Muscle layer of colon (tissue), 2 donors: ENCODE data around the gene KLC1.
"Not testable (repeated sequence)": the region's sequence is repeated elsewhere in the genome, so short reads cannot be mapped to it uniquely, and the experiment has no call there.

Experiments used
- H3K27ac ChIP-seq: one replicate; pipeline ENCODE4 v1.7.0; 2013; ENCODE audit warnings: low read depth, mild to moderate bottlenecking, low read length, moderate library complexity
- H3K27me3 ChIP-seq, 2 donors: one replicate each; pipeline ENCODE4 v1.7.0; 2013; ENCODE audit warnings: low read length in 2 of 2, mild to moderate bottlenecking in 2 of 2; ENCODE audit not compliant: insufficient read depth in 2 of 2, control insufficient read depth in 1 of 2
- H3K36me3 ChIP-seq: one replicate; pipeline ENCODE4 v1.7.0; 2013; ENCODE audit warnings: mild to moderate bottlenecking, low read length; ENCODE audit not compliant: insufficient read depth
- H3K4me1 ChIP-seq: one replicate; pipeline ENCODE4 v1.7.0; 2013; ENCODE audit warnings: mild to moderate bottlenecking, low read length; ENCODE audit not compliant: insufficient read depth
- H3K4me3 ChIP-seq, 2 donors: one replicate each; pipeline ENCODE4 v1.7.0; 2013; ENCODE audit warnings: low read length in 2 of 2, low read depth in 1 of 2, mild to moderate bottlenecking in 1 of 2, moderate library complexity in 1 of 2
- H3K9ac ChIP-seq: one replicate; pipeline ENCODE4 v1.7.0; 2013; ENCODE audit warnings: low read length
- H3K9me3 ChIP-seq: one replicate; pipeline ENCODE4 v1.7.0; 2013; ENCODE audit warnings: mild to moderate bottlenecking, low read length
- donor health status: abdominal sarcoma.
- donor health status: Adenocarcinoma of cecum.

Gene KLC1

DNA sequence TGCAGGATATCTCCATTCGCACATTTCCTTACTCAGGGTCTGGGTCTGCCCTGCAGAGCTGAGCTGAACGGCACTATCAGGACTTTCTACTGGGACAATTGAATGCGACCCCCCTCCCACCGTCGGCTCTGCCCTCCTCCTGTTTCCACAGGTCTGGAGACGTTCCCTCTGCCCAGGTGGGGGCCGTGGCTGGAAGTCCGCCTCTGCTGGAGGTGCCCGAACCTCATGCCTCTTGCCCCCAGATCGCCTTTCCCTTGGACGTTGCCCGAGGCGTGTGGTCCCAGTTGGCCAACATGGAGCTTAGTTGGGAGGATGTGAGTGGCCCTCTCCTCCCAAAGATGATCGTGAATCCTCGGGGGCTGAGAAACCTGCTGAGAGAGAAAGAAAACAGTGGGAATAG, 21.2 kb upstream of the KLC1 start:
- Histone ChIP-seq H3K27me3 (peaks cover 5 to 6% of the 10 kb centered on the region in 2 donors), H3K27ac (no peak overlapping the region), H3K36me3 (no peaks in the 10 kb centered on the region), H3K9me3 (no peaks in the 10 kb centered on the region), H3K4me3 (peak overlapping the region in 1 of 2 donors; percentile 51), H3K9ac (no peak overlapping the region), H3K4me1 (peaks cover 18% of the 10 kb centered on the region)

DNA sequence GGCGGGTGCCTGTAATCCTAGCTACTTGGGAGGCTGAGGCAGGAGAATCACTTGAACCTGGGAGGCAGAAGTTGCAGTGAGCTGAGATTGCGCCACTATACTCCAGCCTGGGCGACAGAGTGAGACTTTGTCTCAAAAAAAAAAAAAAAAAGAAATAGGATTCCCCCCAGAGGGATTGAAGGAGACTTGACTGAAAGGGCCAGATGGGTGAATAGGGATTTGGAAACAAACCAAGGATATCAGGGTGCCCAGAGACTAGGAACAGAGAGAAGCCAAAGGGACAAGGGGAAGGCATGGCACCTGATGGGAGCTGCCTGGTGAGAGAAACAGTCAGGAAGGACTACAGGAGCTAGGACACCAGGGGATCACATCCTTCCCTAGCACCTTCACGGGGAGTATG, 19.9 kb upstream of the KLC1 start:
- not testable (repeated sequence) for H3K27ac ChIP-seq, H3K9ac ChIP-seq, H3K36me3 ChIP-seq, H3K27me3 ChIP-seq, H3K9me3 ChIP-seq, H3K4me3 ChIP-seq
- peaks cover 18% of the 10 kb centered on the region for H3K4me1 ChIP-seq

DNA sequence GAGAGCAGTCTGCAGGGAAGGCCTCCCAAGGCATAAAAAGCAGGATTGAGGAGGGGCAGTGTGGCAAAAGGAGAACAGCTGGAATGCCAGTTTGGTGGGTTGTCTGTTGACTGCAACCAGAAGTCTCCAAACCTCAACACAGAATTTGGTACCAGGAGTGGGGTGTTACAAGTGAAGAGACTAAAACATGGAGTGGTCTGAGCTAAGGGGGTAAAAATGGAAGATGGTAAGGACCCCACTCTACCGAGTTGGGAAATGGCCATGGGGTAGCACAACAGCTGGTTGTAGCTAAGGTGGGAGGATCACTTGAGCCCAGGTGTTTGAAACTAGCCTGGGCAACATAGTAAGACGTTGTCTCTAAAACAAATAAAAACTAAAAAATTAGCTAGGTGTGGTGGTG, 17.8 kb upstream of the KLC1 start:
- Histone ChIP-seq H3K9ac (no peak overlapping the region), H3K4me3 (no peak overlapping the region), H3K9me3 (no peaks in the 10 kb centered on the region), H3K4me1 (peaks cover 18% of the 10 kb centered on the region), H3K27ac (no peak overlapping the region), H3K36me3 (no peaks in the 10 kb centered on the region), H3K27me3 (peaks cover 5 to 6% of the 10 kb centered on the region in 2 donors)

DNA sequence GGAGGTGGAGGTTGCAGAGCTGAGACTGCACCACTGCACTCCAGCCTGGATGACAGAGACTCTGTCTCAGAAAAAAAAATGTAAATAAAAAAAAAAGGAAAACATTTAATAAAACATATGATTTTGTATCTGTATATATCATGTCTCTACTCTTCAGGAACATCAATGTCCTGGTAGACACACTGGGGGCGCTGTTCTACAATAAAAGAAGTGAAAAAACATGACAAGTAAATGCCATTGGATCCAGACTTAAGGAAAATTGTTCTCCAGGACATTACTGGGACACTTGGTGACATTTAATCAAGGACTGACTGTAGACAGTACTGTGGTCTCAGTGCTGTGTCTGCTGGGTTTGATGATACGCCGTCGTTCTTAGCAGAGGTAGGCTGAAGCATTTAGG, 15.5 kb upstream of the KLC1 start:
- Histone ChIP-seq H3K27me3 (peaks cover 0 to 2% of the 10 kb centered on the region in 2 donors), H3K9ac (no peak overlapping the region), H3K4me3 (no peak overlapping the region), H3K36me3 (no peaks in the 10 kb centered on the region), H3K4me1 (peaks cover under 1% of the 10 kb centered on the region), H3K27ac (no peak overlapping the region), H3K9me3 (no peaks in the 10 kb centered on the region)

DNA sequence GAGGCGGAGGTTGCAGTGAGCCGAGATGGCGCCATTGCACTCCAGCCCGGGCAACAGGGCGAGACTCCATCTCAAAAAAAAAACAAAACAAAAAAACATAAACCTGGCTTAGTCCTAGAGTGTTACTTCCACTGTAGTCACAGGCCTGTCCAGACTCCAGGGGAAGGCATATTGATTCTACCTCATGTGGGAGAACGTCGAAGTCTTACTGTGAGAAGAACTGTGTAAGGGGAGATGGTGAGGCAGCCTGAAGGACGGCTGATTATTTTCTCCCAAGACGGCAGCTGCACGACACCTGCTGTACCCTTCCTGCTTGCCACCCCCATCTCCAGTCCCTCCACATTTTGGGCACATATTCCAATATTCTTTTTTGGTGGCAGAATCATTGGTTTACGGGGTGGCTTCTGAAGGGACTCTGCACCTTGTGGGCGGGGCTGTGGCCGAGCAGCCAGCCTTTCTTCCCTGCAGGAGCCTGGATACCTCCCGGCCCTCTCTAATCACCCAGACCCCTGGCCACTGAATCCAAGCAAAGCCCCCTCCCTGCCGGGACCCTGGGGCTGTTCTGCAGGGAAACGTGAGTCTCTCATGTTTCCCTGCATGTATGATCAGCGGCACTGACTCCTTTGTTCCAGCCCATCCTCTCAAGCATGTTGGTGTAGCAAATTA, 12.2 kb upstream of the KLC1 start:
- H3K4me1 ChIP-seq = no peaks in the 10 kb centered on the region
- no peak overlapping the region for H3K27ac ChIP-seq
- no peaks in the 10 kb centered on the region for H3K36me3 ChIP-seq
- H3K9ac ChIP-seq = no peak overlapping the region
- no peak overlapping the region for H3K4me3 ChIP-seq
- no peaks in the 10 kb centered on the region for H3K27me3 ChIP-seq
- H3K9me3 ChIP-seq = no peaks in the 10 kb centered on the region

DNA sequence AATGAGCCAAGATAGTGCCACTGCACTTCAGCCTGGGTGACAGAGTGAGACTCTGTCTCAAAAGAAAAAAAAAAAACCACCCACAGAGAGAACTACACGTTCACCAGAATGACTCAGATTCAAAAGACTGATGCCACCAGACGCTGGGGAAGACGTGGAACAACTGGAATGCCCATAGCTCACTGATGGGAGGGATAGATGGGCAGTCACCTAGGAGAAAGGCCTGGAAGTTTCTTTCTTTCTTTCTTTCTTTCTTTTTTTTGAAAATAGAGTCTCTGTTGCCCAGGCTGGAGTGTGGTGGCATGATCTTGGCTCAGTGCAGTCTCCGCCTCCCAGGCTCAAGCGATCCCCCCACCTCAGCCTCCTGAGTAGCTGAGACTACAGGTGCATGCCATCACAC, 10.0 kb upstream of the KLC1 start:
- H3K9ac ChIP-seq = no peak overlapping the region
- no peaks in the 10 kb centered on the region for H3K36me3 ChIP-seq
- no peaks in the 10 kb centered on the region for H3K27me3 ChIP-seq
- peaks cover 4% of the 10 kb centered on the region for H3K4me1 ChIP-seq
- no peaks in the 10 kb centered on the region for H3K9me3 ChIP-seq
- no peak overlapping the region for H3K4me3 ChIP-seq
- no peak overlapping the region for H3K27ac ChIP-seq

DNA sequence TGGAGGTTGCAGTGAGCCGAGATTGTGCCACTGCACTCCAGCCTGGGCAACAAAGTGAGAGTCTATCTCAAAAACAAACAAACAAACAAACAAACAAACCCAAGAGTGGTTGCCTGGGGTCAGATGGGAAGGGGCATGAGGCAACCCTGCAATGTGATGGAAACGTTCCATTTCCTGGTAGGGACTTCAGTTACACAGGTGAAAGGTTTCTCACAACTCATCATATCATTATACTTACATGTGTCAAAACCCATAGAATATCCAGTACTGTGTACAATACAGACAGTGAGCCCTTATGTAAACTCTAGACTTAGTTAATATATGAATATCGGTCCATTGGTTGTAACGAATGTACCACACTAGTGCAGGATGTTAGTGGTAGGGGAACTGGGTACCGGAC, 7.2 kb upstream of the KLC1 start:
- Histone ChIP-seq H3K9ac (no peak overlapping the region), H3K27me3 (no peaks in the 10 kb centered on the region), H3K9me3 (no peaks in the 10 kb centered on the region), H3K4me1 (peaks cover 13% of the 10 kb centered on the region), H3K27ac (no peak overlapping the region), H3K36me3 (no peaks in the 10 kb centered on the region), H3K4me3 (no peak overlapping the region)

DNA sequence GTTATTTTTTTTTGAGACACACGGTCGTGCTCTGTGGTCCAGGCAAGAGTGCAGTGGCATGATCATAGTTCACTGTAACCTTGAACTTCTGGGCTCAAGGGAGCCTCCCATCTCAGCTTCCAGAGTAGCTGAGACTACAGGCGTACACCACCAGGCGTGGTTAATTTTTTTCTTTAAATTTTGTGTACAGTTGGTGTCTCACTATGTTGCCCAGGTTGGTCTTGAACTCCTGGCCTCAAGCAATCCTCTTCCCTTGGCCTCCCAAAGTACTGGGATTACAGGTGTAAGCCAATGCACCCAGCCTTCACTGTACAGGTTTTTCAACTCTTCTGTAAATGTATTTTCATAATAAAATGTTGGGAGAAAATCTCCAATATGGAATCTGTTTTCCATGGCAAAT, 5.7 kb upstream of the KLC1 start:
- H3K9ac ChIP-seq = no peak overlapping the region
- no peaks in the 10 kb centered on the region for H3K36me3 ChIP-seq
- no peaks in the 10 kb centered on the region for H3K9me3 ChIP-seq
- H3K27me3 ChIP-seq = no peaks in the 10 kb centered on the region
- no peak overlapping the region for H3K27ac ChIP-seq
- H3K4me1 ChIP-seq = peaks cover 24% of the 10 kb centered on the region
- no peak overlapping the region for H3K4me3 ChIP-seq

DNA sequence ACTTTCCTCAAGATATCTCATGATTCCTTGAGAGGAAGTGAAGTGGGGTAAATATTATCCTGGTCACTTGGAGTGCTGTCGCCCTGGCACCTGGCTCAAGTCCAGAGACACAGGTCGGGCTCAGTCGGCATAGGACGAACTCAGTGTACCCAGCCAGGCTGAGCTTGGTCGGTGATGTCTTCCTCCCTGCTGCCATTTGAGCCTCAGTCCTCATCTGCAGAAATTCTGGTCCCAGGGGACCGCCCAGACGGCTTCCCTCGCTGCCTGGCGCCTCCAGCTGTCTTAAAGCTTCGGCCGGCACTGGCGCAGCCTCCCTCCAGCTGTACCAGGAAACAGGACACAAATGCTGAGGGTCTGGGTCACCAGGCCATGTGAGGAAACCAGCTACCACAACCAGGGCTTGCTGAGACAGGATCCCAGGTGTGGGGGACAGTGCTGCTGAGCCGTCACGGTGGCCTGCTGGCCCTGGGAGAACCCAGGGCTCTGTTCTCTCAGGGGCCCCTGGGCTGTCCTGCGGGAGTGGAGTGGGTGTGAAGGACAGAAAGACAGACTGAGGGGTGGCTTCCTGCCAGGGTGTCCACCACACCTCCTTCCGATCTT, 5.0 kb upstream of the KLC1 start:
- Histone ChIP-seq H3K27ac (no peak overlapping the region), H3K27me3 (no peaks in the 10 kb centered on the region), H3K4me1 (peaks cover 26% of the 10 kb centered on the region), H3K9me3 (no peaks in the 10 kb centered on the region), H3K36me3 (no peaks in the 10 kb centered on the region), H3K9ac (no peak overlapping the region), H3K4me3 (no peak overlapping the region)

DNA sequence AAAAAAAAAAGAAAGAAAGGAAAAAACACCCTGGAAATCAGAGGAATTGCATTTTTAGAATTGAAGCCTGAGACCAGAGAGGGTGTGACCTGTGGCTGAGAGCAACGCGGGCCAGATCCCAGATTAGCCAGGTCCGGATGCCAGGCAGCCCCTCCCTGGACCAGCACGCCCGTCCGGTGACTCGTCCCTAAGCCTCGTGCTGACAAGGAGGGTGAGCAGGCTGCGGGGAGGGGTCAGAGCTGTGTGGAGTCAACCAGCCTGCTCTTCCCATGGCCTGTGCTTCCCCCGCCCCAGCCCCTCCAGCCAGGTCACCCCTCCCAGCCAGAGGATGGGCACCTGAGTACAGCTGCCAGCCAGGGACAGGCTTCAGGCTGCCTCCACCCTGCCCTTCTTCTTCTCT, 4.2 kb upstream of the KLC1 start:
- Histone ChIP-seq H3K36me3 (no peaks in the 10 kb centered on the region), H3K4me3 (no peak overlapping the region), H3K27me3 (no peaks in the 10 kb centered on the region), H3K9ac (no peak overlapping the region), H3K27ac (no peak overlapping the region), H3K4me1 (peaks cover 26% of the 10 kb centered on the region), H3K9me3 (no peaks in the 10 kb centered on the region)

DNA sequence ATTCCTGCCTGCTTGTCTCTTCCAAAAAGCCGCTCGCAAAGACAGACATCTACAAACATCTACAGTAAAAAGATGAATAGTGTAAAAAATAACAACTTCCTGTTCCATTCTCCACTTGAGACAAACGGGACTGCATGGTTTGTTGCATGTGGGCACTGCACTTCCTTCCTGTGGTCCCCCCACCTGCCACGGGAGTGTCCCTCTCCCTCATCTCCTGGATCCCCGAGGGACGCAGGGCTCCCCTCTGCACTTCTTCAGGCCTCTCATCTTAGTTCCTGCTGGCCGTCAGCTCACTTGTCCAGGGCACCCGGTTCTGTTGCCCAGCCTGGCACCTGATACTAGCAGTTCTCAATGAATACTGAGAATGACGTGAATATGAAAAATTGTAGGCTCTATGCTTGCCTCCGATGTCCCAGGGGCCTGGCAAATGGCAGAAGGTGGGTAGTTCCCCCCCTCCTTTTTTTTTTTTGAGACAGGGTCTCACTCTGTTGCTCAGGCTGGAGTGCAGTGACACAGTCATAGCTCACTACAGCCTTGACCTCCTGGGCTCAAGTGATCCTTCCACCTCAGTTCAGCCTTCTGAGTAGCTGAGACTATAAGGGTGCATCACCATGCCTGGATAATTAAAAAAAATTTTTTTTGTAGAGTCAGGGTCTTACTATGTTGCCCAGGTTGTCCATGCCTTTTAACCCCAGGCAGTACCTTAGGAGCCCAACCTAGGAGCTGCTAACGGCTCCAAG, 3.5 kb upstream of the KLC1 start:
- Histone ChIP-seq H3K4me1 (peaks cover 30% of the 10 kb centered on the region), H3K27ac (no peak overlapping the region), H3K4me3 (no peak overlapping the region), H3K9ac (no peak overlapping the region), H3K36me3 (no peaks in the 10 kb centered on the region), H3K27me3 (no peaks in the 10 kb centered on the region), H3K9me3 (no peaks in the 10 kb centered on the region)
